ENCODE data around the gene ACADVL. TPM values are rescaled to one million over a fixed set of nuclear protein-coding genes. Genes with fewer than 3 reads are reported as not detected.
A peak's percentile ranks its signal among the peaks of the same experiment; 100 is the strongest.

The ACADVL gene
- polyA plus RNA-seq, 3 donors: 152 to 1,231 (median 154) TPM

- 0% methylated on average over 36 of the region's 73 CpGs for WGBS (ENCODE audit: insufficient coverage)
- intact Hi-C loops (cut with micrococcal nuclease): loop anchor here (2.0 to 10.0 kb wide), 3 partner anchors 17 to 247 kb away; partner anchors contain the start of genes EIF5A (in 2 of the 2), POLR2A (in 1 of the 2) and SLC35G6 (in 1 of the 2)
- no peak for TF ChIP-seq CTCF (IDR thresholded peaks at IDR 0.05)
- H3K27ac ChIP-seq (ENCODE audit: low read depth in 1 of 2, low read length in 2 of 2): peak overlapping the region; percentile 21 to 64
- Mint-ChIP-seq H3K9me3 (peaks cover 0 to 4% (median 0%) of the 10 kb centered on the region in 7 donors), H3K36me3 (peaks cover 36 to 45% of the 10 kb centered on the region in 2 donors), H3K4me3 (peak overlapping the region; percentile 96 to 98), H3K27me3 (ENCODE audit: low read depth in 3 of 3) (peaks cover 0 to 5% (median 0%) of the 10 kb centered on the region in 3 donors), H3K4me1 (peaks cover 60% of the 10 kb centered on the region), H3K27ac (peak overlapping the region; percentile 69 to 97 (median 76))
- peak overlapping the region; percentile 13 for H2AFZ ChIP-seq (ENCODE audit: insufficient read depth, low read depth, low read length, poor library complexity, severe bottlenecking)
- H3K27me3 ChIP-seq (ENCODE audit: control insufficient read depth in 2 of 2, insufficient read depth in 2 of 2, low read length in 2 of 2): no peaks in the 10 kb centered on the region
- H3K79me2 ChIP-seq (ENCODE audit: insufficient read depth, low read length): peaks cover 74% of the 10 kb centered on the region
- peaks cover 45% of the 10 kb centered on the region for H4K20me1 ChIP-seq (ENCODE audit: insufficient read depth, low read length)
- H3K36me3 ChIP-seq (replicated peaks in 1 of 2; ENCODE audit: control insufficient read depth in 1 of 2, insufficient read depth in 2 of 2, low read length in 2 of 2): peaks cover 21 to 26% of the 10 kb centered on the region in 2 donors
- H3K4me2 ChIP-seq (replicated peaks; ENCODE audit: extremely low read depth, low read length, poor library complexity, severe bottlenecking): peak overlapping the region; percentile 100
- peak overlapping the region; percentile 86 for H3K9ac ChIP-seq (ENCODE audit: insufficient read depth, low read length, poor library complexity, severe bottlenecking)
- peaks cover 59 to 67% of the 10 kb centered on the region in 2 donors for H3K4me1 ChIP-seq (ENCODE audit: control insufficient read depth in 1 of 2, insufficient read depth in 2 of 2, low read length in 2 of 2)
- H3K9me3 ChIP-seq (replicated peaks in 1 of 2; ENCODE audit: control insufficient read depth in 1 of 2, insufficient read depth in 1 of 2, low read length in 2 of 2): no peaks in the 10 kb centered on the region
- peak; percentile 42 to 44 (median 43) for DNase-seq
- H3K4me3 ChIP-seq (replicated peaks in 1 of 3; ENCODE audit: low read depth in 2 of 3, low read length in 3 of 3): peak overlapping the region; percentile 65 to 100 (median 98)
Measured at GRCh38 chr17:7237761-7238419, 18.2 kb downstream of the ACADVL start.

GRCh38 chr17:7238420-7239090 is 18.8 kb downstream of the ACADVL start:
- no peak for TF ChIP-seq CTCF (IDR thresholded peaks at IDR 0.05)
- Histone ChIP-seq H3K36me3 (replicated peaks in 1 of 2; ENCODE audit: control insufficient read depth in 1 of 2, insufficient read depth in 2 of 2, low read length in 2 of 2) (peaks cover 21 to 26% of the 10 kb centered on the region in 2 donors), H3K27me3 (ENCODE audit: control insufficient read depth in 2 of 2, insufficient read depth in 2 of 2, low read length in 2 of 2) (no peaks in the 10 kb centered on the region), H2AFZ (ENCODE audit: insufficient read depth, low read depth, low read length, poor library complexity, severe bottlenecking) (peak overlapping the region; percentile 40), H3K79me2 (ENCODE audit: insufficient read depth, low read length) (peaks cover 68% of the 10 kb centered on the region), H3K9ac (ENCODE audit: insufficient read depth, low read length, poor library complexity, severe bottlenecking) (peak overlapping the region; percentile 86), H3K27ac (ENCODE audit: low read depth in 1 of 2, low read length in 2 of 2) (peak overlapping the region; percentile 64 to 79), H4K20me1 (ENCODE audit: insufficient read depth, low read length) (peaks cover 42% of the 10 kb centered on the region), H3K4me3 (replicated peaks in 1 of 3; ENCODE audit: low read depth in 2 of 3, low read length in 3 of 3) (peak overlapping the region; percentile 65 to 100 (median 98)), H3K9me3 (replicated peaks in 1 of 2; ENCODE audit: control insufficient read depth in 1 of 2, insufficient read depth in 1 of 2, low read length in 2 of 2) (no peaks in the 10 kb centered on the region), H3K4me1 (ENCODE audit: control insufficient read depth in 1 of 2, insufficient read depth in 2 of 2, low read length in 2 of 2) (peaks cover 57 to 68% of the 10 kb centered on the region in 2 donors), H3K4me2 (replicated peaks; ENCODE audit: extremely low read depth, low read length, poor library complexity, severe bottlenecking) (peak overlapping the region; percentile 100)
- Mint-ChIP-seq H3K27me3 (ENCODE audit: low read depth in 3 of 3) (peaks cover 0 to 5% (median 0%) of the 10 kb centered on the region in 3 donors), H3K36me3 (peaks cover 36 to 49% of the 10 kb centered on the region in 2 donors), H3K9me3 (peaks cover 0 to 4% (median 0%) of the 10 kb centered on the region in 7 donors), H3K27ac (peak overlapping the region; percentile 86 to 100 (median 95)), H3K4me1 (peaks cover 59% of the 10 kb centered on the region), H3K4me3 (peak overlapping the region; percentile 96 to 98)
- intact Hi-C loops (cut with micrococcal nuclease): loop anchor here (5.0 to 10.0 kb wide), 2 partner anchors 69 to 246 kb away; partner anchors contain the start of genes EIF5A (in 2 of the 2), POLR2A (in 1 of the 2) and SLC35G6 (in 1 of the 2)
- under 1% methylated on average over 21 of the region's 39 CpGs for WGBS (ENCODE audit: insufficient coverage)
- peak in 1 of 3 donors; percentile 29 for DNase-seq

All from CD14-positive monocyte (primary cell).